Epidermal melanocyte (primary cell): Measurements from ENCODE around the gene CCDC43.

Experiments
- DNase-seq: peaks from one replicate; pipeline ENCODE4 v3.0.0; 2011; ENCODE audit warnings: low spot score; ENCODE audit not compliant: insufficient read length

Gene CCDC43

GRCh38 chr17:44627513-44628242 lies 61.9 kb downstream of the CCDC43 start:
- no peak for DNase-seq
